Activated T-cell treated with anti-CD3 and anti-CD28 coated beads, Interleukin-2, amount 50 U/mL, for 72 hours (primary cell): ENCODE measurements around the gene CTU1. TPM values are rescaled to one million over a fixed set of nuclear protein-coding genes. Genes with fewer than 3 reads are reported as not detected.
A peak's percentile ranks its signal among the peaks of the same experiment; 100 is the strongest.

Experiments used
- ATAC-seq, 2 donors: fragments of 150-1000 bp; cut with Tn5 transposase; replicated peaks in 1 of 2; 2 replicates each; pipeline ENCODE4 v1.10.0; 2021; ENCODE audit warnings: moderate library complexity in 2 of 2, mild to moderate bottlenecking in 1 of 2
- DNase-seq, 2 donors: peaks; one replicate each; pipeline ENCODE4 v3.0.0; 2021 to 2022; ENCODE audit warnings: mixed read lengths in 1 of 2
- H3K27ac Mint-ChIP-seq: one replicate; pipeline ENCODE4 v1.8.0; 2022; ENCODE audit warnings: mild to moderate bottlenecking, moderate library complexity, mixed read lengths
- H3K27me3 Mint-ChIP-seq: one replicate; pipeline ENCODE4 v1.8.0; 2022; ENCODE audit warnings: low read depth, mixed read lengths
- H3K36me3 Mint-ChIP-seq, 2 donors: one replicate each; pipeline ENCODE4 v1.8.0; 2022; ENCODE audit warnings: mixed read lengths in 2 of 2, mild to moderate bottlenecking in 1 of 2; ENCODE audit not compliant: insufficient read depth in 2 of 2
- H3K4me1 Mint-ChIP-seq: one replicate; pipeline ENCODE4 v1.8.0; 2022; ENCODE audit warnings: low read depth, mixed read lengths
- H3K4me3 Mint-ChIP-seq, 2 donors: one replicate each; pipeline ENCODE4 v1.8.0; 2022; ENCODE audit warnings: mild to moderate bottlenecking in 2 of 2, mixed read lengths in 2 of 2, moderate library complexity in 2 of 2
- H3K9me3 Mint-ChIP-seq, 2 donors: one replicate each; pipeline ENCODE4 v1.8.0; 2022; ENCODE audit warnings: mixed read lengths in 2 of 2
- total RNA-seq, 2 donors: library from RNA; stranded (reverse); gene quantifications; one replicate each; pipeline ENCODE4 v1.2.3, GENCODE V29; 2022

CTU1 gene
- total RNA-seq, 2 donors from 2014 or later: 10.7 to 11.9 TPM

- H3K4me1 Mint-ChIP-seq: peaks cover 34% of the 10 kb centered on the region
- H3K27ac Mint-ChIP-seq: no peak overlapping the region
- H3K36me3 Mint-ChIP-seq: peaks cover 0 to 3% of the 10 kb centered on the region in 2 donors
- no peak for DNase-seq
- H3K27me3 Mint-ChIP-seq: no peaks in the 10 kb centered on the region
- ATAC-seq: no peak
- H3K9me3 Mint-ChIP-seq: no peaks in the 10 kb centered on the region
- H3K4me3 Mint-ChIP-seq: no peak overlapping the region
These were observed 2.4 kb upstream of the CTU1 start for GRCh38 chr19:51110666-51110971.

- H3K4me3 Mint-ChIP-seq: peak overlapping the region; percentile 94 to 96
- peak overlapping the region; percentile 88 for H3K27ac Mint-ChIP-seq
- DNase-seq (no peak), ATAC-seq (peak; percentile 37)
- no peaks in the 10 kb centered on the region for H3K27me3 Mint-ChIP-seq
- peaks cover 40% of the 10 kb centered on the region for H3K4me1 Mint-ChIP-seq
- no peaks in the 10 kb centered on the region for H3K9me3 Mint-ChIP-seq
- H3K36me3 Mint-ChIP-seq: peaks cover 0 to 4% of the 10 kb centered on the region in 2 donors
These were observed 567 bp upstream of the CTU1 start for GRCh38 chr19:51108805-51109146.

- Mint-ChIP-seq H3K27ac (peak overlapping the region; percentile 88), H3K4me1 (peaks cover 46% of the 10 kb centered on the region)
These were observed 673 bp downstream of the CTU1 start for GRCh38 chr19:51107406-51108065.

GRCh38 chr19:51103926-51104341, 4.3 kb downstream of the CTU1 start:
- Mint-ChIP-seq H3K9me3 (no peaks in the 10 kb centered on the region), H3K4me1 (peaks cover 41% of the 10 kb centered on the region), H3K36me3 (peaks cover 2 to 15% of the 10 kb centered on the region in 2 donors), H3K4me3 (no peak overlapping the region), H3K27me3 (no peaks in the 10 kb centered on the region), H3K27ac (no peak overlapping the region)
- ATAC-seq: no peak
- DNase-seq: no peak

More at GRCh38 chr19:51107406-51108065, 673 bp downstream of the CTU1 start:
- peak in 1 of 2 donors; percentile 8 for ATAC-seq
- H3K36me3 Mint-ChIP-seq: peaks cover 0 to 9% of the 10 kb centered on the region in 2 donors
- no peaks in the 10 kb centered on the region for H3K27me3 Mint-ChIP-seq
- DNase-seq: no peak
- H3K9me3 Mint-ChIP-seq: no peaks in the 10 kb centered on the region
- peak overlapping the region; percentile 94 to 96 for H3K4me3 Mint-ChIP-seq

GRCh38 chr19:51102991-51103390, 5.2 kb downstream of the CTU1 start:
- H3K36me3 Mint-ChIP-seq: peaks cover 2 to 15% of the 10 kb centered on the region in 2 donors
- peaks cover 35% of the 10 kb centered on the region for H3K4me1 Mint-ChIP-seq
- peak overlapping the region; percentile 62 for H3K27ac Mint-ChIP-seq
- H3K27me3 Mint-ChIP-seq: no peaks in the 10 kb centered on the region
- H3K4me3 Mint-ChIP-seq: no peak overlapping the region
- DNase-seq (no peak), ATAC-seq (no peak)
- no peaks in the 10 kb centered on the region for H3K9me3 Mint-ChIP-seq

GRCh38 chr19:51101171-51101865, 6.9 kb downstream of the CTU1 start:
- Mint-ChIP-seq H3K36me3 (peaks cover 2 to 12% of the 10 kb centered on the region in 2 donors), H3K27ac (no peak overlapping the region), H3K4me3 (no peak overlapping the region), H3K9me3 (no peaks in the 10 kb centered on the region), H3K27me3 (no peaks in the 10 kb centered on the region), H3K4me1 (peaks cover 30% of the 10 kb centered on the region)
- DNase-seq (no peak), ATAC-seq (no peak)

- no peak for ATAC-seq
- Mint-ChIP-seq H3K36me3 (peaks cover 2 to 12% of the 10 kb centered on the region in 2 donors), H3K27me3 (no peaks in the 10 kb centered on the region), H3K9me3 (no peaks in the 10 kb centered on the region), H3K4me3 (no peak overlapping the region), H3K4me1 (peaks cover 23% of the 10 kb centered on the region), H3K27ac (peak overlapping the region; percentile 63)
- no peak for DNase-seq
These were observed 7.6 kb downstream of the CTU1 start for GRCh38 chr19:51100601-51101000.

GRCh38 chr19:51099047-51099382, 9.2 kb downstream of the CTU1 start:
- no peak for DNase-seq
- Mint-ChIP-seq H3K4me1 (peaks cover 19% of the 10 kb centered on the region), H3K36me3 (peaks cover 2 to 10% of the 10 kb centered on the region in 2 donors), H3K4me3 (peak overlapping the region in 1 of 2 donors; percentile 4), H3K9me3 (no peaks in the 10 kb centered on the region), H3K27me3 (no peaks in the 10 kb centered on the region), H3K27ac (no peak overlapping the region)
- ATAC-seq: no peak

- peaks cover 20% of the 10 kb centered on the region for H3K4me1 Mint-ChIP-seq
- H3K4me3 Mint-ChIP-seq: no peak overlapping the region
- peak; percentile 25 to 27 for DNase-seq
These were observed 9.7 kb downstream of the CTU1 start for GRCh38 chr19:51098365-51099046.

GRCh38 chr19:51097796-51098195, 10.4 kb downstream of the CTU1 start:
- Mint-ChIP-seq H3K4me1 (peaks cover 17% of the 10 kb centered on the region), H3K9me3 (no peaks in the 10 kb centered on the region), H3K27me3 (no peaks in the 10 kb centered on the region), H3K4me3 (no peak overlapping the region), H3K27ac (no peak overlapping the region), H3K36me3 (peaks cover 2 to 8% of the 10 kb centered on the region in 2 donors)
- ATAC-seq (no peak), DNase-seq (no peak)

More at GRCh38 chr19:51098365-51099046, 9.7 kb downstream of the CTU1 start:
- ATAC-seq: peak; percentile 54 to 71
- Mint-ChIP-seq H3K36me3 (peaks cover 2 to 10% of the 10 kb centered on the region in 2 donors), H3K9me3 (no peaks in the 10 kb centered on the region), H3K27ac (no peak overlapping the region), H3K27me3 (no peaks in the 10 kb centered on the region)

GRCh38 chr19:51097166-51097738, 11.0 kb downstream of the CTU1 start:
- H3K27ac Mint-ChIP-seq: peak overlapping the region; percentile 20
- peaks cover 2 to 5% of the 10 kb centered on the region in 2 donors for H3K36me3 Mint-ChIP-seq
- no peaks in the 10 kb centered on the region for H3K9me3 Mint-ChIP-seq
- peaks cover 17% of the 10 kb centered on the region for H3K4me1 Mint-ChIP-seq
- no peaks in the 10 kb centered on the region for H3K27me3 Mint-ChIP-seq
- H3K4me3 Mint-ChIP-seq: no peak overlapping the region
- ATAC-seq: peak; percentile 46 to 65
- DNase-seq: peak; percentile 72 to 81

GRCh38 chr19:51096473-51097165, 11.6 kb downstream of the CTU1 start:
- no peaks in the 10 kb centered on the region for H3K27me3 Mint-ChIP-seq
- DNase-seq: no peak
- H3K27ac Mint-ChIP-seq: peak overlapping the region; percentile 20
- no peak for ATAC-seq
- no peaks in the 10 kb centered on the region for H3K9me3 Mint-ChIP-seq
- H3K4me1 Mint-ChIP-seq: peaks cover 17% of the 10 kb centered on the region
- H3K36me3 Mint-ChIP-seq: peaks cover 2 to 5% of the 10 kb centered on the region in 2 donors
- H3K4me3 Mint-ChIP-seq: no peak overlapping the region
